Measurements from ENCODE around the gene SHLD1.
"Not testable (repeated sequence)": the region's sequence is repeated elsewhere in the genome, so short reads cannot be mapped to it uniquely, and the experiment has no call there.

Gene SHLD1

GRCh38 chr20:5781798-5782750 lies 31.9 kb downstream of the SHLD1 start:
- Mint-ChIP-seq H3K27ac (no peak overlapping the region), H3K4me1 (ENCODE audit: low read depth) (peaks cover 14% of the 10 kb centered on the region), H3K9me3 (no peaks in the 10 kb centered on the region), H3K4me3 (no peak overlapping the region), H3K27me3 (no peaks in the 10 kb centered on the region), H3K36me3 (ENCODE audit: low read depth) (peaks cover 52% of the 10 kb centered on the region)
- DNase-seq: no peak

GRCh38 chr20:5784735-5785134 lies 34.5 kb downstream of the SHLD1 start:
- Mint-ChIP-seq H3K9me3 (no peaks in the 10 kb centered on the region), H3K36me3 (ENCODE audit: low read depth) (peaks cover 35% of the 10 kb centered on the region), H3K27ac (peak overlapping the region; percentile 28), H3K27me3 (no peaks in the 10 kb centered on the region), H3K4me3 (no peak overlapping the region), H3K4me1 (ENCODE audit: low read depth) (peaks cover 22% of the 10 kb centered on the region)
- no peak for DNase-seq

- Mint-ChIP-seq H3K4me1 (ENCODE audit: low read depth) (peaks cover 22% of the 10 kb centered on the region), H3K36me3 (ENCODE audit: low read depth) (peaks cover 36% of the 10 kb centered on the region), H3K4me3 (no peak overlapping the region), H3K27ac (peak overlapping the region; percentile 28), H3K27me3 (no peaks in the 10 kb centered on the region), H3K9me3 (no peaks in the 10 kb centered on the region)
- DNase-seq: no peak
These were observed 34.9 kb downstream of the SHLD1 start for GRCh38 chr20:5785146-5785545.

GRCh38 chr20:5786930-5787795 lies 37.0 kb downstream of the SHLD1 start:
- DNase-seq: no peak
- H3K27ac Mint-ChIP-seq: peak overlapping the region; percentile 66

GRCh38 chr20:5787796-5788165 lies 37.6 kb downstream of the SHLD1 start:
- no peak overlapping the region for H3K27ac Mint-ChIP-seq
- H3K9me3 Mint-ChIP-seq: no peaks in the 10 kb centered on the region
- no peak overlapping the region for H3K4me3 Mint-ChIP-seq
- peaks cover 20% of the 10 kb centered on the region for H3K36me3 Mint-ChIP-seq (ENCODE audit: low read depth)
- DNase-seq: no peak
- H3K27me3 Mint-ChIP-seq: no peaks in the 10 kb centered on the region
- peaks cover 17% of the 10 kb centered on the region for H3K4me1 Mint-ChIP-seq (ENCODE audit: low read depth)

More at GRCh38 chr20:5786930-5787795, 37.0 kb downstream of the SHLD1 start:
- Mint-ChIP-seq H3K36me3 (ENCODE audit: low read depth) (peaks cover 24% of the 10 kb centered on the region), H3K9me3 (no peaks in the 10 kb centered on the region), H3K4me1 (ENCODE audit: low read depth) (peaks cover 16% of the 10 kb centered on the region), H3K27me3 (no peaks in the 10 kb centered on the region), H3K4me3 (no peak overlapping the region)

GRCh38 chr20:5788385-5788895 lies 38.2 kb downstream of the SHLD1 start:
- DNase-seq: peak; percentile 55
- Mint-ChIP-seq H3K4me3 (no peak overlapping the region), H3K27ac (no peak overlapping the region), H3K9me3 (no peaks in the 10 kb centered on the region), H3K27me3 (no peaks in the 10 kb centered on the region), H3K36me3 (ENCODE audit: low read depth) (peaks cover 20% of the 10 kb centered on the region), H3K4me1 (ENCODE audit: low read depth) (peaks cover 17% of the 10 kb centered on the region)

- Mint-ChIP-seq H3K4me1 (ENCODE audit: low read depth) (peaks cover 16% of the 10 kb centered on the region), H3K9me3 (no peaks in the 10 kb centered on the region)
These were observed 39.6 kb downstream of the SHLD1 start for GRCh38 chr20:5789827-5790226.

GRCh38 chr20:5793916-5794315 lies 43.7 kb downstream of the SHLD1 start:
- Mint-ChIP-seq H3K27me3 (no peaks in the 10 kb centered on the region), H3K27ac (no peak overlapping the region), H3K9me3 (no peaks in the 10 kb centered on the region)

More at GRCh38 chr20:5789827-5790226, 39.6 kb downstream of the SHLD1 start:
- Mint-ChIP-seq H3K4me3 (no peak overlapping the region), H3K27ac (no peak overlapping the region), H3K27me3 (no peaks in the 10 kb centered on the region), H3K36me3 (ENCODE audit: low read depth) (peaks cover 19% of the 10 kb centered on the region)
- no peak for DNase-seq

GRCh38 chr20:5796331-5797040 lies 46.3 kb downstream of the SHLD1 start:
- H3K9me3 Mint-ChIP-seq: no peaks in the 10 kb centered on the region
- H3K4me1 Mint-ChIP-seq (ENCODE audit: low read depth): peaks cover 5% of the 10 kb centered on the region
- H3K36me3 Mint-ChIP-seq (ENCODE audit: low read depth): peaks cover 13% of the 10 kb centered on the region
- no peak for DNase-seq
- no peak overlapping the region for H3K27ac Mint-ChIP-seq
- H3K4me3 Mint-ChIP-seq: no peak overlapping the region
- no peaks in the 10 kb centered on the region for H3K27me3 Mint-ChIP-seq

More at GRCh38 chr20:5793916-5794315, 43.7 kb downstream of the SHLD1 start:
- Mint-ChIP-seq H3K4me3 (no peak overlapping the region), H3K4me1 (ENCODE audit: low read depth) (peaks cover 5% of the 10 kb centered on the region), H3K36me3 (ENCODE audit: low read depth) (peaks cover 9% of the 10 kb centered on the region)
- no peak for DNase-seq

- DNase-seq: no peak
- Mint-ChIP-seq H3K36me3 (ENCODE audit: low read depth) (peaks cover 16% of the 10 kb centered on the region), H3K4me1 (ENCODE audit: low read depth) (peaks cover 3% of the 10 kb centered on the region), H3K9me3 (no peaks in the 10 kb centered on the region), H3K4me3 (no peak overlapping the region), H3K27me3 (no peaks in the 10 kb centered on the region), H3K27ac (no peak overlapping the region)
These were observed 47.0 kb downstream of the SHLD1 start for GRCh38 chr20:5797165-5797564.

GRCh38 chr20:5797843-5798462 lies 47.8 kb downstream of the SHLD1 start:
- no peak overlapping the region for H3K27ac Mint-ChIP-seq
- H3K4me3 Mint-ChIP-seq: no peak overlapping the region
- peaks cover 5% of the 10 kb centered on the region for H3K4me1 Mint-ChIP-seq (ENCODE audit: low read depth)
- peaks cover 17% of the 10 kb centered on the region for H3K36me3 Mint-ChIP-seq (ENCODE audit: low read depth)
- no peaks in the 10 kb centered on the region for H3K9me3 Mint-ChIP-seq
- no peaks in the 10 kb centered on the region for H3K27me3 Mint-ChIP-seq
- DNase-seq: no peak

- DNase-seq, H3K27ac Mint-ChIP-seq, H3K9me3 Mint-ChIP-seq, H3K27me3 Mint-ChIP-seq, H3K4me3 Mint-ChIP-seq: not testable (repeated sequence)
- Mint-ChIP-seq H3K4me1 (ENCODE audit: low read depth) (peaks cover 14% of the 10 kb centered on the region), H3K36me3 (ENCODE audit: low read depth) (peaks cover 13% of the 10 kb centered on the region)
These were observed 53.6 kb downstream of the SHLD1 start for GRCh38 chr20:5803754-5804303.

GRCh38 chr20:5806457-5807263 lies 56.5 kb downstream of the SHLD1 start:
- Mint-ChIP-seq H3K4me1 (ENCODE audit: low read depth) (peaks cover 14% of the 10 kb centered on the region), H3K4me3 (no peak overlapping the region), H3K27ac (no peak overlapping the region), H3K27me3 (no peaks in the 10 kb centered on the region), H3K36me3 (ENCODE audit: low read depth) (peaks cover 12% of the 10 kb centered on the region), H3K9me3 (no peaks in the 10 kb centered on the region)
- DNase-seq: no peak

All from activated T-cell treated with anti-CD3 and anti-CD28 coated beads, Interleukin-2, amount 50 U/mL, for 24 hours (primary cell).